Astrocyte (in vitro differentiated cells and primary cell): Measurements from ENCODE around the gene MPRIP. TPM values are rescaled to one million over a fixed set of nuclear protein-coding genes. Genes with fewer than 3 reads are reported as not detected.

Experiments
- DNase-seq: peaks from one replicate; pipeline ENCODE4 v3.0.0-alpha.2; 2010; ENCODE audit warnings: low read depth
- FAIRE-seq: peaks from 2 replicates; lab custom pipeline; 2011; peaks lifted over from hg19 to GRCh38; lab: Jason Lieb, UNC
- H2AFZ ChIP-seq: 2 replicates; pipeline ENCODE4 v1.6.0; 2012; ENCODE audit warnings: low read depth, low read length, inconsistent platforms
- H3K27ac ChIP-seq: 2 replicates; pipeline ENCODE4 v1.5.1; 2011; ENCODE audit warnings: low read depth, low read length, inconsistent platforms
- H3K27me3 ChIP-seq: 2 replicates; pipeline ENCODE4 v1.6.0; 2011; ENCODE audit warnings: low read length, inconsistent platforms; ENCODE audit not compliant: insufficient read depth
- H3K36me3 ChIP-seq: 2 replicates; pipeline ENCODE4 v1.5.1; 2011; ENCODE audit warnings: low read length, inconsistent platforms; ENCODE audit not compliant: insufficient read depth
- H3K4me1 ChIP-seq: 2 replicates; pipeline ENCODE4 v1.5.1; 2011; ENCODE audit warnings: low read length, inconsistent platforms; ENCODE audit not compliant: insufficient read depth
- H3K4me2 ChIP-seq: 2 replicates; pipeline ENCODE4 v1.6.0; 2012; ENCODE audit warnings: low read length, inconsistent platforms
- H3K4me3 ChIP-seq: 2 replicates; pipeline ENCODE4 v1.5.1; 2011; ENCODE audit warnings: low read depth, mild to moderate bottlenecking, low read length, inconsistent platforms; ENCODE audit not compliant: insufficient read depth
- H3K79me2 ChIP-seq: 2 replicates; pipeline ENCODE4 v1.6.0; 2012; ENCODE audit warnings: mild to moderate bottlenecking, low read length, inconsistent platforms; ENCODE audit not compliant: insufficient read depth
- H3K9ac ChIP-seq: 2 replicates; pipeline ENCODE4 v1.6.0; 2012; ENCODE audit warnings: mild to moderate bottlenecking, low read length, inconsistent platforms
- H3K9me3 ChIP-seq: 2 replicates; pipeline ENCODE4 v1.5.1; 2012; ENCODE audit warnings: low read depth, mild to moderate bottlenecking, low read length, inconsistent platforms; ENCODE audit not compliant: insufficient read depth
- H4K20me1 ChIP-seq: 2 replicates; pipeline ENCODE4 v1.6.0; 2012; ENCODE audit warnings: low read length, inconsistent platforms; ENCODE audit not compliant: insufficient read depth
- H3K27ac Mint-ChIP-seq: one replicate; pipeline ENCODE4 v1.8.0; 2021; ENCODE audit warnings: mild to moderate bottlenecking, mixed read lengths; ENCODE audit not compliant: unreplicated experiment
- H3K27me3 Mint-ChIP-seq: one replicate; pipeline ENCODE4 v1.8.0; 2021; ENCODE audit warnings: low read depth, mixed read lengths; ENCODE audit not compliant: unreplicated experiment
- H3K36me3 Mint-ChIP-seq: one replicate; pipeline ENCODE4 v1.8.0; 2021; ENCODE audit warnings: low read depth, mixed read lengths; ENCODE audit not compliant: unreplicated experiment
- H3K4me1 Mint-ChIP-seq: one replicate; pipeline ENCODE4 v1.8.0; 2021; ENCODE audit warnings: low read depth, mixed read lengths; ENCODE audit not compliant: unreplicated experiment
- H3K4me3 Mint-ChIP-seq: one replicate; pipeline ENCODE4 v1.8.0; 2021; ENCODE audit warnings: mild to moderate bottlenecking, moderate library complexity, mixed read lengths; ENCODE audit not compliant: unreplicated experiment
- H3K9me3 Mint-ChIP-seq: one replicate; pipeline ENCODE4 v1.8.0; 2021; ENCODE audit warnings: mild to moderate bottlenecking, mixed read lengths; ENCODE audit not compliant: unreplicated experiment
- EZH2 ChIP-seq: IDR thresholded peaks from 2 replicates; pipeline ENCODE4 v1.6.1; 2012; ENCODE audit warnings: mild to moderate bottlenecking, low read length, inconsistent platforms; ENCODE audit not compliant: insufficient read depth
- total RNA-seq: library from RNA; stranded (reverse); gene quantifications from 2 replicates; pipeline ENCODE4 v1.2.1, GENCODE V29; 2021
- TF ChIP-seq, protein P1 (sequence below): IDR thresholded peaks from 2 replicates; pipeline ENCODE4 v1.5.1; 2011; ENCODE audit warnings: low read depth, mild to moderate bottlenecking, inconsistent platforms, low read length, moderate library complexity; ENCODE audit not compliant: insufficient read depth

The MPRIP gene
- total RNA-seq, 1 donor from 2014 or later = 176 TPM

DNA sequence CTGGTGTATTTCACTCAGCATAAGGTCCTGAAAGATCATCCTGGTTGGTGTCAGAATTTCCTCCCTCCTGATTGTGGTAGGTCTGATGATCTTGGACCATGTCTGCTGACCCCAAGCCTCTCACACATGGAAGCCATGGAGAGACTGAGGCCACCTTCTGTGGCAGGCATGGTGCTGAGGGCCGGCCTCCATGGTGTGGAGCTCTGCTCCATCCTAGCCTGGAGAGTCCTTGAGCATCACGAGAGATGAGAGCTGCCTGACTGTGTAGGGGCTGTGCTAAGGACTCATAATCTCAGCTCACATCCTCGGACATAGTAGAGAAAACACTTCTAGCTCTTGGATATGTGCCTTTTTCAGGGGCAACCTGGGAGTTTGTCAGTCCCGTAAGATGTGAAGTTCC lies 40.6 kb downstream of the MPRIP start:
- Histone ChIP-seq H3K4me2 (no peak overlapping the region), H3K36me3 (peaks cover 31% of the 10 kb centered on the region), H4K20me1 (peaks cover 96% of the 10 kb centered on the region), H2AFZ (no peak overlapping the region), H3K9me3 (no peaks in the 10 kb centered on the region), H3K9ac (no peak overlapping the region), H3K4me1 (peaks cover 8% of the 10 kb centered on the region), H3K79me2 (peaks cover 97% of the 10 kb centered on the region), H3K27me3 (no peaks in the 10 kb centered on the region), H3K27ac (no peak overlapping the region), H3K4me3 (no peak overlapping the region)
- H3K4me1 Mint-ChIP-seq = peaks cover 15% of the 10 kb centered on the region
- DNase-seq = no peak
- no peak overlapping the region for H3K4me3 Mint-ChIP-seq
- FAIRE-seq = no peak
- TF ChIP-seq EZH2 = no peak
- TF ChIP-seq, protein P1, sequence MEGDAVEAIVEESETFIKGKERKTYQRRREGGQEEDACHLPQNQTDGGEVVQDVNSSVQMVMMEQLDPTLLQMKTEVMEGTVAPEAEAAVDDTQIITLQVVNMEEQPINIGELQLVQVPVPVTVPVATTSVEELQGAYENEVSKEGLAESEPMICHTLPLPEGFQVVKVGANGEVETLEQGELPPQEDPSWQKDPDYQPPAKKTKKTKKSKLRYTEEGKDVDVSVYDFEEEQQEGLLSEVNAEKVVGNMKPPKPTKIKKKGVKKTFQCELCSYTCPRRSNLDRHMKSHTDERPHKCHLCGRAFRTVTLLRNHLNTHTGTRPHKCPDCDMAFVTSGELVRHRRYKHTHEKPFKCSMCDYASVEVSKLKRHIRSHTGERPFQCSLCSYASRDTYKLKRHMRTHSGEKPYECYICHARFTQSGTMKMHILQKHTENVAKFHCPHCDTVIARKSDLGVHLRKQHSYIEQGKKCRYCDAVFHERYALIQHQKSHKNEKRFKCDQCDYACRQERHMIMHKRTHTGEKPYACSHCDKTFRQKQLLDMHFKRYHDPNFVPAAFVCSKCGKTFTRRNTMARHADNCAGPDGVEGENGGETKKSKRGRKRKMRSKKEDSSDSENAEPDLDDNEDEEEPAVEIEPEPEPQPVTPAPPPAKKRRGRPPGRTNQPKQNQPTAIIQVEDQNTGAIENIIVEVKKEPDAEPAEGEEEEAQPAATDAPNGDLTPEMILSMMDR = no peak
- H3K27me3 Mint-ChIP-seq = no peaks in the 10 kb centered on the region
- peaks cover 23% of the 10 kb centered on the region for H3K36me3 Mint-ChIP-seq
- H3K9me3 Mint-ChIP-seq = no peaks in the 10 kb centered on the region
- H3K27ac Mint-ChIP-seq = no peak overlapping the region

DNA sequence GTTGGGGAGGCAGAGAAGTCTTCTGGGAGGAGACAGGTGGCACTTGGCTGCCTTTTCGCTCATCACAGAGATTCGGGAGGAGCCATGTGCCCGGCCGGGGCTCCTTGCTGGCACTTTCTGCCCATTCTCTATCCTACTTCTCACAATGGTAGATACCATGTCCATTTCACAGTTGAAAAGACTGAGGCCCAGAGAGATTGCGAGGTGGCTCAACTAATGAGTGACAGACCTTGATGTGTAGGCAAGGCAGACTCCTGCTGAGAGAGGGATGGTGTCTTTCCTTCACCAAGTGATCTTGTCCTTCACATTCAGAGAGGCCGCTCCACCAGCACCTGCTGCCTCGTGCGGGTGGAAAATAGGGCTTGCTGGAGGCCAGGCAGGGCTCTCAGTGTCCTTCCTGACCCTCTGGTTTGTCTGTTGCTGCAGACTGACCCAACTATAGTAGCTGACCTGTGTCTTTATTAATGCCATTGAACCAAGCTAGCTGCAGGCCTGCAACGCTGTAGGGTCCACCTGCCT lies 42.1 kb downstream of the MPRIP start:
- no peak overlapping the region for H3K27ac ChIP-seq
- H3K36me3 ChIP-seq = peaks cover 28% of the 10 kb centered on the region
- peaks cover 24% of the 10 kb centered on the region for H3K36me3 Mint-ChIP-seq
- no peaks in the 10 kb centered on the region for H3K27me3 Mint-ChIP-seq
- H2AFZ ChIP-seq = no peak overlapping the region
- H3K27me3 ChIP-seq = no peaks in the 10 kb centered on the region
- H3K9me3 ChIP-seq = no peaks in the 10 kb centered on the region
- FAIRE-seq = no peak
- no peak for DNase-seq
- peaks cover 96% of the 10 kb centered on the region for H4K20me1 ChIP-seq
- no peak overlapping the region for H3K4me2 ChIP-seq
- H3K4me3 Mint-ChIP-seq = no peak overlapping the region
- peaks cover 8% of the 10 kb centered on the region for H3K4me1 ChIP-seq
- H3K79me2 ChIP-seq = peaks cover 97% of the 10 kb centered on the region
- H3K27ac Mint-ChIP-seq = no peak overlapping the region
- no peak overlapping the region for H3K4me3 ChIP-seq
- no peak for TF ChIP-seq EZH2
- TF ChIP-seq, protein P1 = no peak
- H3K4me1 Mint-ChIP-seq = peaks cover 4% of the 10 kb centered on the region
- H3K9me3 Mint-ChIP-seq = no peaks in the 10 kb centered on the region
- no peak overlapping the region for H3K9ac ChIP-seq

DNA sequence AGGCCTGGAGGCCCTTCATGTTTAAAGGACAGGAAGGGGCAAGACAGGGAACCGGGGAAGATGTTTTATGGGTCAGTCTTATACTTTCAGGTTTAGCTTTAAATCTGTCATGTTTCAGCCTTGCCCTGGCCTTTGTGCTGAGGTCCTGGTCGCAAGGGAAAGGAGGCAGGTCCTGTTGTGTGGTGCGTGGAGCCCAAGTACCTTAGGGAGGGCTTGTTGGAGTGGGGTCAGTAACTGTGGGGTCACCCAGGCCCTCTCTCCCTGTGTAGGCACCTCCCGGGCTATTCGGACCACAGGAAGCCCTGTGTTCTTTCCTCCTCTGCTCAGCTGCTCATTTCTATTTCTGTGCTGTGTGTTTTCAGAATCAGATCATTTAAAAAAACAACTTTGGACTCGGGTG lies 42.7 kb downstream of the MPRIP start:
- Histone ChIP-seq H3K27ac (no peak overlapping the region), H3K4me2 (no peak overlapping the region), H3K9me3 (no peaks in the 10 kb centered on the region), H3K4me1 (peaks cover 8% of the 10 kb centered on the region), H3K9ac (no peak overlapping the region), H2AFZ (no peak overlapping the region), H3K79me2 (peaks cover 97% of the 10 kb centered on the region), H3K36me3 (peaks cover 28% of the 10 kb centered on the region), H3K27me3 (no peaks in the 10 kb centered on the region), H4K20me1 (peaks cover 96% of the 10 kb centered on the region), H3K4me3 (no peak overlapping the region)
- H3K4me1 Mint-ChIP-seq = peaks cover under 1% of the 10 kb centered on the region
- H3K4me3 Mint-ChIP-seq = no peak overlapping the region
- peaks cover 30% of the 10 kb centered on the region for H3K36me3 Mint-ChIP-seq
- H3K27me3 Mint-ChIP-seq = no peaks in the 10 kb centered on the region
- no peak for TF ChIP-seq EZH2
- TF ChIP-seq, protein P1 = no peak
- FAIRE-seq = no peak
- H3K27ac Mint-ChIP-seq = no peak overlapping the region
- no peaks in the 10 kb centered on the region for H3K9me3 Mint-ChIP-seq
- DNase-seq = no peak
